ENCODE data around the gene MUC4.

Gene MUC4

DNA sequence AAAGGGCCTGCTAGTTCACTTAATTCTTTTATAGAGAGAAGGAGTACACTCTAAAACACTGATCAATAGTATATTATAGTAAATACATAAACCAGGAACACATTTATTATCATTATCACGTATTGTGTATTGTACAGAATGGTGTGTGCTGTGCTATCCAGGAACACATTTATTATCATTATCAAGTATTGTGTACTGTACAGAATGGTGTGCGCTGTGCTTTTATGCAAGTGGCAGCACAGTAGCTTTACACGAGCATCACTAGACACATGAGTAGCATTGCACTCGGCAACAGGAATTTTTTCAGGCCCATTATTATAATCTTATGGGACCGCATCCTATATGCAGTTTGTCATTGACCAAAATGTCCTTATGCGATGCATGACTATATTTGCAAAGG lies 111.9 kb downstream of the MUC4 start:
- no peak for DNase-seq (ENCODE audit: low spot score)

DNA sequence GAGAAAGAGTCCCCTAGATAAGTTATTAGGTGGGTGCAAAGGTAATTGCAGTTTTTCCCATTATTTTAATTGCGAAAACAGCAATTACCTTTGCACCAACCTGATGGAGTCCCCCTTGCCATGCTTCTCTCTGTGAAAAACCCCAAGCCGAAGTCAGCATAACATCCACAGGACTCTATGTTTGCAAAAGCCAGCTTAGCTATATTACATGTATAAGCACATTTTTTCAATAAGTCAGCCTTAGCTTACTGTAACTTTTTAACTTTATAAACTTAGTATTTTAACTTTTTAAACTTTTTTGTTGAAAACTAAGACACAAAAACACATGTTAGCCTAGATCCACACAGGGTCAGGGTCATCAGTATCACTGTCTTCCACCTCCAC lies 112.3 kb downstream of the MUC4 start:
- DNase-seq (ENCODE audit: low spot score): no peak

GRCh38 chr3:195698647-195699387 lies 112.9 kb downstream of the MUC4 start:
- no peak for DNase-seq (ENCODE audit: low spot score)

DNA sequence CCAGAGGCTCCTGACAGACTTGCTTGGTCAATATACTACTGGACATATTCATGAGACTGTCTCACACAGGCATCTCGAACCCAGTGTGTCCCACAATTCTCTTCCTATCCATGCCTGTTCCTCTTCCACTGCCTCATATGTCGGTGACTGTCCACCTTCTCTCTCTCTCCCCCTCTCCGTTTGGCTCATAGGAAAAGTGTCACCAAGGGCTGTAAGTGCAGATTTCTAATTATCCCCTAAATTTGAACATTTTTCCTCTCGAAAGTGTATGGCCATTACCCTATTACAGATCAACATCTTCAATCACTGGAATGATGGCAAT lies 113.4 kb downstream of the MUC4 start:
- no peak for DNase-seq (ENCODE audit: low spot score)

DNA sequence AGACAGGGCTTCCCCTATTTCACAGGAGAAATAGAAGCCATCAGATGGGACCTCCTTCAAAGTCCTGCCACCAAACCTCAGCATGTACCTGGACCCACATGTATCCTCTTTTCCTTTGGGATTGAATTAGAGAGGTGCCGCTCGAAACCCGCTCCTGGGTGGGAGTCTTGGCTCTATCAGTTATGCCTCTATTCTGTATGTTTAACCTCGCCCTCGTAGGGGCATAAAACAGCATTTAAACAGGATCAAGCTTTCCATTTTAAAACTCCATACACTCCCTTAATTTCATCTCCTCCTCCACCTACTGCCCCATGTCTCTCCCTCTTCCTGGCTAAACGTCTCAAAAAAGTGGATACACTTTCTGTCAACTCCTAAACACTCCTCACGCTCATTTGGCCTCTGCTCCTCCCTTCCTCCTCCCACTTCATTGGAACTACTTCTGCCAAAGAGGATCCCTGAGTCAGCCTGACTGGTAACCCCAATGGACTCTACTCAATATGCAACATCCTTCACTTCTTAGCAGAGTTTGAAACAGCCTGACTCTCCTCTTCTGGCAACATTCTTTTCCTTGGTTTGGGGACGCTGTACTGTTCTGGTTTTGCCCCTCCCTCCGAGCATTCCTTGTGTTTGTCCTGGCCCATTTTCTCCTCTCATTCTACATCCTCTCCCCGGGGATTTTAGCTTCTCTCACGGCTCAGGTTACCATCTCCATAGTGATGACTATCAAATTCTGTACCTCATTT lies 114.0 kb downstream of the MUC4 start:
- no peak for DNase-seq (ENCODE audit: low spot score)

Measured in HuH-7.5 (cell line).